ENCODE results near the gene CAPN6. TPM values are rescaled to one million over a fixed set of nuclear protein-coding genes. Genes with fewer than 3 reads are reported as not detected.

Gene CAPN6
- total RNA-seq, 1 experiment from 2014 or later, result 0.09 TPM

GRCh38 chrX:111265486-111265885, 4.8 kb downstream of the CAPN6 start:
- CTCF ChIA-PET, result no interaction called here
- intact Hi-C loops (cut with micrococcal nuclease; ENCODE audit: unreplicated experiment), result loop anchor here (5.0 kb wide), 1 partner anchor 182 kb away; no protein-coding TSS in a partner anchor
- no peak for DNase-seq
- H3K27ac Mint-ChIP-seq (ENCODE audit: unreplicated experiment), result no peak overlapping the region
- H3K4me1 Mint-ChIP-seq (ENCODE audit: low read depth, unreplicated experiment), result no peaks in the 10 kb centered on the region
- H3K27me3 Mint-ChIP-seq (ENCODE audit: unreplicated experiment), result no peaks in the 10 kb centered on the region
- no peaks in the 10 kb centered on the region for H3K36me3 Mint-ChIP-seq (ENCODE audit: insufficient read depth, unreplicated experiment)
- no peaks in the 10 kb centered on the region for H3K9me3 Mint-ChIP-seq (ENCODE audit: low read depth, unreplicated experiment)
- no peak overlapping the region for H3K4me3 Mint-ChIP-seq (ENCODE audit: low read depth, unreplicated experiment)
- TF ChIP-seq CTCF (IDR thresholded peaks at IDR 0.05; ENCODE audit: unreplicated experiment), result no peak
- BruUV-seq (replicated peaks), result no TSS peak

- H3K9me3 Mint-ChIP-seq (ENCODE audit: low read depth, unreplicated experiment), result no peaks in the 10 kb centered on the region
- H3K36me3 Mint-ChIP-seq (ENCODE audit: insufficient read depth, unreplicated experiment), result no peaks in the 10 kb centered on the region
- TF ChIP-seq CTCF (IDR thresholded peaks at IDR 0.05; ENCODE audit: unreplicated experiment), result no peak
- H3K27ac Mint-ChIP-seq (ENCODE audit: unreplicated experiment), result no peak overlapping the region
- BruUV-seq (replicated peaks), result no TSS peak
- CTCF ChIA-PET, result no interaction called here
- H3K4me3 Mint-ChIP-seq (ENCODE audit: low read depth, unreplicated experiment), result no peak overlapping the region
- DNase-seq, result no peak
- H3K27me3 Mint-ChIP-seq (ENCODE audit: unreplicated experiment), result no peaks in the 10 kb centered on the region
- no peaks in the 10 kb centered on the region for H3K4me1 Mint-ChIP-seq (ENCODE audit: low read depth, unreplicated experiment)
- intact Hi-C loops (cut with micrococcal nuclease; ENCODE audit: unreplicated experiment), result no loop called here
Measured at GRCh38 chrX:111264385-111264784, 5.9 kb downstream of the CAPN6 start.

- intact Hi-C loops (cut with micrococcal nuclease; ENCODE audit: unreplicated experiment), result no loop called here
- Mint-ChIP-seq H3K4me1 (ENCODE audit: low read depth, unreplicated experiment) (no peaks in the 10 kb centered on the region), H3K27me3 (ENCODE audit: unreplicated experiment) (no peaks in the 10 kb centered on the region), H3K36me3 (ENCODE audit: insufficient read depth, unreplicated experiment) (no peaks in the 10 kb centered on the region), H3K9me3 (ENCODE audit: low read depth, unreplicated experiment) (no peaks in the 10 kb centered on the region), H3K27ac (ENCODE audit: unreplicated experiment) (no peak overlapping the region), H3K4me3 (ENCODE audit: low read depth, unreplicated experiment) (no peak overlapping the region)
- DNase-seq, result no peak
- TF ChIP-seq CTCF (IDR thresholded peaks at IDR 0.05; ENCODE audit: unreplicated experiment), result no peak
- CTCF ChIA-PET, result no interaction called here
- BruUV-seq (replicated peaks), result no TSS peak
Measured at GRCh38 chrX:111262086-111262485, 8.2 kb downstream of the CAPN6 start.

GRCh38 chrX:111260451-111260850, 9.8 kb downstream of the CAPN6 start:
- Mint-ChIP-seq H3K4me3 (ENCODE audit: low read depth, unreplicated experiment) (no peak overlapping the region), H3K36me3 (ENCODE audit: insufficient read depth, unreplicated experiment) (no peaks in the 10 kb centered on the region), H3K4me1 (ENCODE audit: low read depth, unreplicated experiment) (no peaks in the 10 kb centered on the region), H3K27me3 (ENCODE audit: unreplicated experiment) (no peaks in the 10 kb centered on the region), H3K9me3 (ENCODE audit: low read depth, unreplicated experiment) (no peaks in the 10 kb centered on the region), H3K27ac (ENCODE audit: unreplicated experiment) (no peak overlapping the region)
- no peak for DNase-seq
- intact Hi-C loops (cut with micrococcal nuclease; ENCODE audit: unreplicated experiment), result no loop called here
- no peak for TF ChIP-seq CTCF (IDR thresholded peaks at IDR 0.05; ENCODE audit: unreplicated experiment)
- CTCF ChIA-PET, result no interaction called here
- no TSS peak for BruUV-seq (replicated peaks)
